ENCODE results near the gene EIF5A.

Gene EIF5A

GRCh38 chr17:7313088-7313889, 5.9 kb downstream of the EIF5A start:
- no peak for DNase-seq (ENCODE audit: low spot score)

GRCh38 chr17:7313890-7314718, 6.7 kb downstream of the EIF5A start:
- no peak for DNase-seq (ENCODE audit: low spot score)

- peak; percentile 91 for DNase-seq (ENCODE audit: low spot score)
Measured at GRCh38 chr17:7314719-7315569, 7.5 kb downstream of the EIF5A start, which contains the start of gene GPS2. Gene GPS2 (minus strand): TSS chr17:7315360. CDS start chr17:7315052, 308 bp downstream.

- no peak for DNase-seq (ENCODE audit: low spot score)
Measured at GRCh38 chr17:7315570-7316235, 8.3 kb downstream of the EIF5A start.

GRCh38 chr17:7317161-7317803, 9.9 kb downstream of the EIF5A start:
- no peak for DNase-seq (ENCODE audit: low spot score)

GRCh38 chr17:7318121-7318860, 10.9 kb downstream of the EIF5A start:
- no peak for DNase-seq (ENCODE audit: low spot score)

- no peak for DNase-seq (ENCODE audit: low spot score)
Measured at GRCh38 chr17:7321466-7321865, 14.0 kb downstream of the EIF5A start.

- DNase-seq (ENCODE audit: low spot score) = no peak
Measured at GRCh38 chr17:7322520-7323194, 15.2 kb downstream of the EIF5A start.

GRCh38 chr17:7323731-7324437, 16.5 kb downstream of the EIF5A start:
- DNase-seq (ENCODE audit: low spot score) = peak; percentile 61

- no peak for DNase-seq (ENCODE audit: low spot score)
Measured at GRCh38 chr17:7324438-7324779, 17.0 kb downstream of the EIF5A start.

GRCh38 chr17:7325031-7325528, 17.7 kb downstream of the EIF5A start:
- DNase-seq (ENCODE audit: low spot score) = no peak

GRCh38 chr17:7326186-7326585, 18.8 kb downstream of the EIF5A start:
- no peak for DNase-seq (ENCODE audit: low spot score)

- no peak for DNase-seq (ENCODE audit: low spot score)
Measured at GRCh38 chr17:7327056-7327455, 19.6 kb downstream of the EIF5A start.

GRCh38 chr17:7327501-7327900, 20.1 kb downstream of the EIF5A start:
- no peak for DNase-seq (ENCODE audit: low spot score)

GRCh38 chr17:7328009-7328408, 20.6 kb downstream of the EIF5A start:
- DNase-seq (ENCODE audit: low spot score) = no peak

GRCh38 chr17:7328840-7329373, 21.5 kb downstream of the EIF5A start, which contains the start of gene NEURL4:
Gene NEURL4 (minus strand): TSS chr17:7329335. CDS start chr17:7329312, 23 bp downstream.
- no peak for DNase-seq (ENCODE audit: low spot score)

- DNase-seq (ENCODE audit: low spot score) = peak; percentile 97
Measured at GRCh38 chr17:7329374-7329996, 22.1 kb downstream of the EIF5A start.

- DNase-seq (ENCODE audit: low spot score) = peak; percentile 74
Measured at GRCh38 chr17:7329997-7330637, 22.7 kb downstream of the EIF5A start.

All from CD4-positive, alpha-beta T cell treated with Interleukin-6 at 100 ng/mL for 8 hours (primary cell).